ENCODE data around the gene GC.
A peak's percentile ranks its signal among the peaks of the same experiment; 100 is the strongest.

GRCh38 chr4:71777891-71778290 is 6.0 kb downstream of the GC start:
- TF ChIP-seq CTCF (conservative IDR thresholded peaks at IDR 0.05; ENCODE audit: low read depth, low read length) (no peak), CEBPB (IDR thresholded peaks at IDR 0.05; ENCODE audit: low read depth, low read length) (no peak), CHD1 (IDR thresholded peaks at IDR 0.05; ENCODE audit: low read depth, low read length) (no peak), MAZ (IDR thresholded peaks at IDR 0.05; ENCODE audit: borderline replicate concordance, low read depth, low read length) (no peak), POLR2A (IDR thresholded peaks at IDR 0.05; ENCODE audit: low read depth, low read length) (no peak), ELK1 (IDR thresholded peaks at IDR 0.05; ENCODE audit: borderline replicate concordance, low read depth, low read length) (no peak), SMC3 (IDR thresholded peaks at IDR 0.05; ENCODE audit: low read depth, low read length) (no peak), RCOR1 (IDR thresholded peaks at IDR 0.05; ENCODE audit: insufficient replicate concordance, low read length) (no peak), BHLHE40 (IDR thresholded peaks at IDR 0.05; ENCODE audit: low read depth, low read length) (no peak), RFX5 (IDR thresholded peaks at IDR 0.05; ENCODE audit: low read depth, low read length) (no peak), MXI1 (IDR thresholded peaks at IDR 0.05; ENCODE audit: borderline replicate concordance, low read depth, low read length) (no peak), MAFK (IDR thresholded peaks at IDR 0.05; ENCODE audit: low read depth, low read length) (peak; percentile 39; the same call in 1 of the 2 replicates), RAD21 (IDR thresholded peaks at IDR 0.05; ENCODE audit: low read length) (no peak)

All from IMR-90 (cell line).